GM21529 (cell line): ENCODE data around the gene SYNCRIP.
"Not testable (repeated sequence)": the region's sequence is repeated elsewhere in the genome, so short reads cannot be mapped to it uniquely, and the experiment has no call there.

ENCODE experiments used
- ATAC-seq: cut with Tn5 transposase; IDR thresholded peaks from one replicate; pipeline ENCODE4 v1.9.1; 2021; ENCODE audit not compliant: unreplicated experiment

The SYNCRIP gene

GRCh38 chr6:85670573-85670972 is 27.9 kb upstream of the SYNCRIP start:
- no peak for ATAC-seq

DNA sequence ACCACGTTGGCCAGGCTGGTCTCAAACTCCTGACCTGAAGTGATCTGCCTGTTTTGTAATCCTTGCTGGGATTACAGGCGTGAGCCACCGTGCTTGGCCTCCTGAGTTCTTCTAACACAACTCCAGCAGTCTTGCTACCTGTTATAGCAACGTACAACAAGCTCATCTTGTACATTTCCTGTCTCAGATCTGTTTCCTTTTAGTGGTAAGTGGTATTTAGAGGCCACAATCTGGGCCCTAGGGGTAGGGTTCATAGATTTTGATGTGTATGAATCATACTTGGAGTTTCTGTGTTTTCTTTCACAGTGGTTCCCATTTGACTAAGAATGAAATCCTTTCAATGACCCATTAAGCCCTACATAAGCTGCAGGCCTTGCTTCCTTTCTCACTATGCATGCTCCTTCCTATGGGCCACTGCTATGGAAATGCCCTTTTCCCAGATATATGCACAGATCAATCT is 27.1 kb upstream of the SYNCRIP start:
- ATAC-seq: peak; percentile 96

- ATAC-seq: no peak
Observed at GRCh38 chr6:85662251-85662650, 19.6 kb upstream of the SYNCRIP start.

- ATAC-seq: no peak
Observed at GRCh38 chr6:85660181-85660611, 17.5 kb upstream of the SYNCRIP start.

DNA sequence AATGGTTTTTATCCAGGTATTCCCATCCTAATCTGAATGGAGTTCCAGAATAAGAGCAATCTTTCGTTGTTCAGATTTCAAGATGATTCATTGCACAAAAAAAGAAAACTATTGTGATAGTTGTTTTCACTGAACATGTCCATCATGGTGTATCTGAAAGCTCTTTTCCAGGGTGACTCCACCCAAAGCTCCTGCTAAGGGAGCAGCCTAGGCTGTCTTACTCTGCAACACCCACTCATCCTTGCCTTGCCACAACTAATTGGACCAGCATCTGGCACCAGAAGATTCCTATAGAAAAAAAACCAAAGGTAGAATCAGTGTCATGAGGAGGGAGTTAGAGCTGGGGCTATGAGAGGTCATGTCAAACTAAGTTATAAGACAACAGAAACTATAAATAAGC is 7.9 kb upstream of the SYNCRIP start:
- no peak for ATAC-seq

DNA sequence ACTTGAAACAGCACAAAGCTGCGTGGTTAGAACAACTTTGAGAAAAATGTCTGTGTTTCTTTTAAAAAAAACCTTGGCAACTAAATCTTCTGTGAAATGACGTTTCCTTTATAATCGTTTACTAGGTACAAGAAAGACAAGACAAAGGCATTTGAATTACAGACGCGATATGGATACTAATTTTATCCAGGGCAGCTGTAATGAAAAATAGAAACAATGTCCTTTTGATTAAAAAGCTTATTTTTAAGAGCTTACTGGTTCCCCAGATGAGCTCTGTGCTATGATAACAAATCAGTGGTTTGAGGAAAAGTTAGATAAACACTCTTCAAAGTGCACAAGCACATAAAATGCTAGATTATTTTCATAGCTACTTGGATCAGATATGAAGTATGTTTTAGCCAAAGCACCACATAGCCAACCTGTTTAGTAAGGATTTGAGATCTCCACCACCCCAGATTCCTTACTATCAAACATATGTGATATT is 1.6 kb upstream of the SYNCRIP start:
- no peak for ATAC-seq

DNA sequence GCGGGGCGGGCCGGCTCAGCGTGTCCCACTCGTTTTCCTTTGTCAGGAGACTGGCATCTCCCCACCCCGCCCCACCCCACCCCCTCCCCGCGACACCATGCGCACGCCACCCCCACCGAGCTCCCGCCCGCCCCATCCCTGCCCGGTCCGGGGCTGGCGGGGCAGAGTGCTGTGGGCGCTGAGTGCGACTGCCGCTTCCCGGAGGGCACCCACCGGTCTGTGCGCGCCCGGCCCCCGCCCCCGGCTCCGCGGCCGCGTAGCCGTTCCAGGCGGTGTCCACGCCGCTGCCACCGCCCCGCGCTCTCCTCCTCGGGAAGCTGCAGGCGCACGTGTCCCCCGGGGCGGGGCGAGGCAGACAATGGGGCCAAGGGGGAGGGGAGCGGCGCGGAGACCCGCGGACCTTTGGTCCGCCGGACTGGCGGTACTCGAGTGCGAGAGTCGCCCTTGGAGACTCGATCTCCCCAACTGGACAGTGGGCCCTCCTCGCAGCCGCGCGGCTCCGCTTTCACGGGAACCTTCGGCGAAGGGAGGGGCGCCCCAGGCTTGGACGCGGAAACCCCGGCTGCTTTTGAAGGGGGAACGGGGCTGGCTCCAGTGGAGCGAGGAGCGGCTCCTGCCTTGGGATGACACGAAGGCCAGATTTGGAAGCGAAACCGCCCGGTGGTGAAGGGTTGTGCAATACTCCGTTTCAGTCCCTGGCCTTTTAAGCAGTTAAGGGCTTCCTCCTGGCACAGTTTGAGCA is 1.0 kb upstream of the SYNCRIP start:
- peak; percentile 57 for ATAC-seq

DNA sequence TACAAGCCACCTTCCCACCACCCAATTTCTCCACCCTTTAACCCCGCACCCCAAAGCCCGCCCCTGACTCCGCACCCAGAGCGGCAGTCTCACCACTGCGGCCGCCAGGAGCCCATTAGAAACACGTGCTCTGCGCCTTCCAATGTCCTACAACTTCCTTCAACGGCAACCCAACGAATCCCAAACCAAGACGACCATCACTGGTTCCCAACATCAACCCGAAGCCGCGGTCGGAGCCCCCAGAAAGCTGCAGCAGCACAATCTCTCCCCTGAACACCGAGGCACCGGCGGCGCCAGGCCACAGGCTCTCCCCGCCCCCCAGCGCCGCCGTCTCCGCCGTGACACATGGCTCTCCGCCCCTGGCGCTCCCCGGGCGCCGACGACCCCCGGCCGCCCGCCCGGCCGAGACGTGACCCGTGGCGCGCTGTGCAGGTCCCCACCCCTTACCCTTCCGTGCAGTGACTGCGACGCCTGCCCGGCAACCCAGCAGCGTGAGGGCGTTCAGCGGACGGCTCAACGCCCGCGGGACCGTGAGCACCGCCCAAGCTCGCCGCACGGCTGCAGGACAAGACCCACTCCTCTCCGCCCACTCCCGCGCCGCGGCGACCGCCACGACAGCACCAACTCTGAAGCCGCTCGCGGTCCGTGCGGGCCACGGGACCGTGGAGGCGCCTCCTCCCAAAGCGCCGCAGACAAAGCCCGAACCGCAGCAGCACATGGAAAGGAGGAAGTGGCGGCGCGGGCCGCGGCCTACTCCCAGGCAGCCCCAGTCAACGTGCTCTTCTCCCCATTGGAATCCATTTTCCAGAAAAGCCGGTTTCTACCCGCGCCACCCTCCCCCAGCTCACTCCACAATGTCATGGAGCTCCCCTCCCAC is 551 bp downstream of the SYNCRIP start:
- ATAC-seq: no peak

GRCh38 chr6:85641522-85641896 is 1.2 kb downstream of the SYNCRIP start:
- ATAC-seq: no peak

- no peak for ATAC-seq
Observed at GRCh38 chr6:85640821-85641220, 1.9 kb downstream of the SYNCRIP start.

GRCh38 chr6:85637579-85637978 is 5.1 kb downstream of the SYNCRIP start:
- no peak for ATAC-seq

DNA sequence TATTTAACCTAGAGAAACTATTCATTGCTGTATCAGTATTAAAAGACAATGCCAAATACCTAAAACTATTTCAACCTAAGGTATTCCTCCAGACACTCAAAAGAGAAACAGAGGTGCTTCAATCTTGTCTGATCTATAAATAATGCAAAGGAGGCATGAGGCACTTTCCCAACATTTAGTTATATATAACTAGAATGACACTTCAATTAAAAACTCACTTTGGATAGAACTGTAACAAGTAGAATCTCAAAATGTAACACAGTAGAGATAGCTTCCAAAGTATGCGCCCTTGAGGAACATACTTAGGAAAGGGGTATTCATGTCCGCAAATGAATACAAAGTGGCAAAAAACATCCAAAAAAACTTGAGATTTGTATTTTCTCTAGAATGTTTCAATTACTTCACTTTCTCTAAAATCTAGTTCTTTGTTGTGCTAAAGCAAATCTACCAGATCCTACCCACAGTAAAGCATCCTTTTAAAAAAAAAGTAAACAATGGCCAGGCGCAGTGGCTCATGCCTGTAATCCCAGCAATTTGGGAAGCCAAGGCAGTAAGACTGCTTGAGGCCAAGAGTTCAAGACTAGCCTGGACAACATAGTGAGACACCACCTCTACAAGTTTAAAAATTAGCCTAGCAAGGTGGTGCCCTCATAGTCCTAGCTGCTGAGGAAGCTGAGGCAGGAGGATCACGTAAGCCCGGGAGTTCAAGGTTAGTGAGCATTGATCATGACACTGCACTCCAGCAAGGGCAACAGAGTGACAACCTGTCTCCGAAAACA is 10.3 kb downstream of the SYNCRIP start:
- no peak for ATAC-seq

DNA sequence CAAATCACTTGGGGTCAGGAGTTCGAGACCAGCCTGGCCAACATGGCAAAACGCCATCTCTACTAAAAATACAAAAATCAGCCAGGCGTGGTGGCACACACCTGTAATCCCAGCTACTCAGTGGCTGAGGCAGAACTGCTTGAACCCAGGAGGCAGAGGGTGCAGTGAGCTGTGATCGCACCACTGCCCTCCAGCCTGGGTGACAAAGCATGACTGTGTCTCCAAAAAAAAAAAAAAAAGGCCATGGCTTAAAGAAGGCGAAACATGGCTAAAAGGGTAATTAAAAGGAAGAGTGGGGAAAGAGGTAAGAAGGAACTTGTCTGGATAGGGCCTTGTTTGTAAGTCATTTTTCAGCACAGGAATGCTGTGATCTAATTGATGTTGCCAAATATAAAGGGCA is 11.6 kb downstream of the SYNCRIP start:
- not testable (repeated sequence) for ATAC-seq

GRCh38 chr6:85628353-85628752 is 14.3 kb downstream of the SYNCRIP start:
- ATAC-seq: no peak

GRCh38 chr6:85620308-85620707 is 22.4 kb downstream of the SYNCRIP start:
- ATAC-seq: no peak

GRCh38 chr6:85614780-85615179 is 27.9 kb downstream of the SYNCRIP start:
- ATAC-seq: no peak

DNA sequence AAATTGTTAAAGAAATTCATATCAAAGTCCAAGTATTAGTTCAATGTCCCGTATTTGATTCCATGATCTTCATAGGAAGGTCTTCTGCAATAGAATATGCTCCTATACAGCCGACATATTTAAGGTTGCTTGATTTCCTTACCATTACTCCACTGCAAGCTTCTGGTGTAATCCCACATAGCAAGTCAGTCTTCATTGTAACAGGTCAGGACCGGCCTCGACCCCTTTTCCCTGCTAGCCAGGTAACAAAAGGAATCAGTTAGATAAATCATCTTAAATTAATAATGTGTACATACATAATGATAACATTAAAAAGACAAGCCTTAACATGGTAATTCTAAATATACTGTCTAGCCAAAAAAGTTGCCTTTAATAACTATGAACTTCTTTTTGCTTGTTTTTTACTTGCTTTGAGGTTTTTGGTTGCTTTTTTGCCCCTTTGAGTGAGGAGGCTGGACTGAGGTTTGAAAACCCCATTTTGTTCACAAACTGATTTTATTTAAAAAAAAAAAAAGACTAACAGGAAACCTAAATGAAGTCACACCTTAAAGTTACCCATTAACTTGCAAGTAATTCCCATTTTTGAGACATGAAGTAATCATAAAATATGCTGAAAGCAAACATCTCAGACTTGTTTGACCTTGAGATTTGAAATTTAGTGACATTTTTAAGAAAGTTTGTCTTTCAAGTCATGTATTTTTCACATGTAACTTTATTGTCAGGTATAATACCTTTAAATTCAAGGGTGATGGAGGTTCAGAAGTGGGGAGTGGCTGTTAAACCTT is 29.8 kb downstream of the SYNCRIP start:
- ATAC-seq: no peak

DNA sequence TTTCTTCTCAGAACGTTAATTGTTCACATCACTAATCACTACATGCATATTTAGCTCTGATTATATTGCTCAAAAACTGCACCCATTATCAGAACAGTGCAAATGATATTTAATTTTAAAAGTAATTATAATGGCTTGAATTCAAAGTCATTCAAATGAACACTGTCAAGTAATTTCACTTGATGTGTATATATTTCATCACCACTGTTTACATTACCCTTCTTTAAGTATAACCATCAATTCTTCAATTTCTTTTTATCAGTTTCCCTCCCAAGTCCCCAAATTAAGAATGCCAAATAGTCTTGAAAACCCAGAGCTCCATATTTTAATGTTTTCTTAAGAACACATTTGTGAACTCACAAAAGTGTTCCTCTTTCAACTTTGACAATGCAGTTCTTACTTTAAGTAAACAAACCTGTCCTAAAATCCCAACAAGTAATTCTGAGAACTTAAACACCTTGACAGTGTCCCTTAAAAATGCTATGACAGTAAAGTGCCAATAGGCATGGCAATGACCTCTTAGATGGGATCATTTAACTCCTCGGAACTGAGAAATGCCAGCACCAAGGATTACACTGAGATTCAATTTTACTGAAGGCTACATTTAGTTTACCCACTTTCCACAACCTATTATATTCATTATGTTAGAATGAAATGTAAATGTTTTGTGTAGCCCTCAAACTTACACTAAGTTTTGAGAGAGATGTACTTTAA is 32.3 kb downstream of the SYNCRIP start:
- ATAC-seq: no peak

DNA sequence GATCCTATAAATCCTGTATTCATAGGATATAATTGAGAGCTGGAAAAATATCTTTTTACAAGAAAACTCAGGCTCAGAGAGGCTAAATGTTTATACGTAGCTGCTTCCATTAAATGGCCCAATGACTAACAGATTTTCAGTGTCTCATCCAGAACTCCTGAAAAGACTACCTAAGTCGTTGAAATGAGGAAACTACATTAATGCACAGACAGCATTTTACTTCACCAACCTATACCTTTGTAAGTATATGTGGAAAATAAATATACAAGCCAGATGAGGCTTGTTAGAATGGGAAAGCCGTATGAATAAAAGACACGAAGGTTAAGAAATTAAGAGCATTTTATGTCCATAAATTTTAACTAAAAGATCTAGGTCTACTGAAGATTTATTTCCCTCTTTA is 40.6 kb downstream of the SYNCRIP start:
- no peak for ATAC-seq
